ENCODE results near the gene GUCY2F.
A peak's percentile ranks its signal among the peaks of the same experiment; 100 is the strongest.

Gene GUCY2F

GRCh38 chrX:109336141-109336540 is 145.7 kb downstream of the GUCY2F start:
- DNase-seq = no peak

GRCh38 chrX:109327251-109327650 is 154.6 kb downstream of the GUCY2F start:
- peak; percentile 82 for DNase-seq
